ENCODE data around the gene LCP1. TPM values are rescaled to one million over a fixed set of nuclear protein-coding genes. Genes with fewer than 3 reads are reported as not detected.

The LCP1 gene
- polyA plus RNA-seq, 2 donors, result 3.1 to 7.6 TPM

- H3K9me3 ChIP-seq (ENCODE audit: control insufficient read depth in 2 of 2, insufficient read depth in 1 of 2, low read depth in 1 of 2, low read length in 1 of 2), result no peaks in the 10 kb centered on the region
- peaks cover 0 to 2% of the 10 kb centered on the region in 2 donors for H3K4me1 ChIP-seq (ENCODE audit: control insufficient read depth in 2 of 2, insufficient read depth in 2 of 2, low read length in 1 of 2)
- H3K27ac ChIP-seq (ENCODE audit: low read depth in 2 of 2, low read length in 1 of 2), result no peak overlapping the region
These were observed 9.4 kb downstream of the LCP1 start for GRCh38 chr13:46172531-46172991.

GRCh38 chr13:46171739-46172138 lies 10.2 kb downstream of the LCP1 start:
- WGBS, 2 donors, result 81 to 90% methylated on average over 7 of the region's 7 CpGs
- Histone ChIP-seq H3K27ac (ENCODE audit: low read depth in 2 of 2, low read length in 1 of 2) (no peak overlapping the region), H3K36me3 (ENCODE audit: control insufficient read depth in 2 of 2, insufficient read depth in 2 of 2, low read length in 1 of 2) (no peaks in the 10 kb centered on the region), H3K4me3 (ENCODE audit: low read depth in 1 of 2, low read length in 2 of 2) (no peak overlapping the region), H3K9me3 (ENCODE audit: control insufficient read depth in 2 of 2, insufficient read depth in 1 of 2, low read depth in 1 of 2, low read length in 1 of 2) (no peaks in the 10 kb centered on the region), H3K4me1 (ENCODE audit: control insufficient read depth in 2 of 2, insufficient read depth in 2 of 2, low read length in 1 of 2) (peaks cover 0 to 2% of the 10 kb centered on the region in 2 donors), H3K27me3 (ENCODE audit: control insufficient read depth in 1 of 2, insufficient read depth in 2 of 2, low read length in 2 of 2) (no peaks in the 10 kb centered on the region)

More at GRCh38 chr13:46172531-46172991, 9.4 kb downstream of the LCP1 start:
- Histone ChIP-seq H3K36me3 (ENCODE audit: control insufficient read depth in 2 of 2, insufficient read depth in 2 of 2, low read length in 1 of 2) (no peaks in the 10 kb centered on the region), H3K27me3 (ENCODE audit: control insufficient read depth in 1 of 2, insufficient read depth in 2 of 2, low read length in 2 of 2) (no peaks in the 10 kb centered on the region), H3K4me3 (ENCODE audit: low read depth in 1 of 2, low read length in 2 of 2) (no peak overlapping the region)
- WGBS, 2 donors, result 64 to 66% methylated on average over 6 of the region's 6 CpGs

GRCh38 chr13:46171217-46171616 lies 10.8 kb downstream of the LCP1 start:
- Histone ChIP-seq H3K36me3 (ENCODE audit: control insufficient read depth in 2 of 2, insufficient read depth in 2 of 2, low read length in 1 of 2) (no peaks in the 10 kb centered on the region), H3K27me3 (ENCODE audit: control insufficient read depth in 1 of 2, insufficient read depth in 2 of 2, low read length in 2 of 2) (no peaks in the 10 kb centered on the region), H3K4me3 (ENCODE audit: low read depth in 1 of 2, low read length in 2 of 2) (no peak overlapping the region), H3K27ac (ENCODE audit: low read depth in 2 of 2, low read length in 1 of 2) (no peak overlapping the region), H3K4me1 (ENCODE audit: control insufficient read depth in 2 of 2, insufficient read depth in 2 of 2, low read length in 1 of 2) (peaks cover 0 to 2% of the 10 kb centered on the region in 2 donors), H3K9me3 (ENCODE audit: control insufficient read depth in 2 of 2, insufficient read depth in 1 of 2, low read depth in 1 of 2, low read length in 1 of 2) (no peaks in the 10 kb centered on the region)
- 61 to 62% methylated on average over 4 of the region's 4 CpGs for WGBS, 2 donors

- no peaks in the 10 kb centered on the region for H3K9me3 ChIP-seq (ENCODE audit: control insufficient read depth in 2 of 2, insufficient read depth in 1 of 2, low read depth in 1 of 2, low read length in 1 of 2)
- H3K27ac ChIP-seq (ENCODE audit: low read depth in 2 of 2, low read length in 1 of 2), result no peak overlapping the region
- WGBS, 2 donors, result 48 to 56% methylated on average over 3 of the region's 3 CpGs
- peaks cover 0 to 2% of the 10 kb centered on the region in 2 donors for H3K4me1 ChIP-seq (ENCODE audit: control insufficient read depth in 2 of 2, insufficient read depth in 2 of 2, low read length in 1 of 2)
- H3K27me3 ChIP-seq (ENCODE audit: control insufficient read depth in 1 of 2, insufficient read depth in 2 of 2, low read length in 2 of 2), result no peaks in the 10 kb centered on the region
- no peak overlapping the region for H3K4me3 ChIP-seq (ENCODE audit: low read depth in 1 of 2, low read length in 2 of 2)
- no peaks in the 10 kb centered on the region for H3K36me3 ChIP-seq (ENCODE audit: control insufficient read depth in 2 of 2, insufficient read depth in 2 of 2, low read length in 1 of 2)
These were observed 11.3 kb downstream of the LCP1 start for GRCh38 chr13:46170687-46171086.

- Histone ChIP-seq H3K27ac (ENCODE audit: low read depth in 2 of 2, low read length in 1 of 2) (no peak overlapping the region), H3K4me1 (ENCODE audit: control insufficient read depth in 2 of 2, insufficient read depth in 2 of 2, low read length in 1 of 2) (peaks cover 0 to 2% of the 10 kb centered on the region in 2 donors)
- 56 to 62% methylated on average over 7 of the region's 7 CpGs for WGBS, 2 donors
These were observed 11.7 kb downstream of the LCP1 start for GRCh38 chr13:46170268-46170667.

GRCh38 chr13:46169758-46170157 lies 12.2 kb downstream of the LCP1 start:
- H3K4me1 ChIP-seq (ENCODE audit: control insufficient read depth in 2 of 2, insufficient read depth in 2 of 2, low read length in 1 of 2), result peaks cover 0 to 2% of the 10 kb centered on the region in 2 donors
- 81 to 83% methylated on average over 2 of the region's 2 CpGs for WGBS, 2 donors
- no peaks in the 10 kb centered on the region for H3K9me3 ChIP-seq (ENCODE audit: control insufficient read depth in 2 of 2, insufficient read depth in 1 of 2, low read depth in 1 of 2, low read length in 1 of 2)
- no peak overlapping the region for H3K4me3 ChIP-seq (ENCODE audit: low read depth in 1 of 2, low read length in 2 of 2)
- H3K27me3 ChIP-seq (ENCODE audit: control insufficient read depth in 1 of 2, insufficient read depth in 2 of 2, low read length in 2 of 2), result no peaks in the 10 kb centered on the region
- no peaks in the 10 kb centered on the region for H3K36me3 ChIP-seq (ENCODE audit: control insufficient read depth in 2 of 2, insufficient read depth in 2 of 2, low read length in 1 of 2)
- H3K27ac ChIP-seq (ENCODE audit: low read depth in 2 of 2, low read length in 1 of 2), result no peak overlapping the region

More at GRCh38 chr13:46170268-46170667, 11.7 kb downstream of the LCP1 start:
- Histone ChIP-seq H3K4me3 (ENCODE audit: low read depth in 1 of 2, low read length in 2 of 2) (no peak overlapping the region), H3K36me3 (ENCODE audit: control insufficient read depth in 2 of 2, insufficient read depth in 2 of 2, low read length in 1 of 2) (no peaks in the 10 kb centered on the region), H3K27me3 (ENCODE audit: control insufficient read depth in 1 of 2, insufficient read depth in 2 of 2, low read length in 2 of 2) (no peaks in the 10 kb centered on the region), H3K9me3 (ENCODE audit: control insufficient read depth in 2 of 2, insufficient read depth in 1 of 2, low read depth in 1 of 2, low read length in 1 of 2) (no peaks in the 10 kb centered on the region)

GRCh38 chr13:46168783-46169182 lies 13.2 kb downstream of the LCP1 start:
- Histone ChIP-seq H3K4me1 (ENCODE audit: control insufficient read depth in 2 of 2, insufficient read depth in 2 of 2, low read length in 1 of 2) (peaks cover 0 to 2% of the 10 kb centered on the region in 2 donors), H3K27me3 (ENCODE audit: control insufficient read depth in 1 of 2, insufficient read depth in 2 of 2, low read length in 2 of 2) (no peaks in the 10 kb centered on the region), H3K36me3 (ENCODE audit: control insufficient read depth in 2 of 2, insufficient read depth in 2 of 2, low read length in 1 of 2) (no peaks in the 10 kb centered on the region), H3K27ac (ENCODE audit: low read depth in 2 of 2, low read length in 1 of 2) (no peak overlapping the region), H3K4me3 (ENCODE audit: low read depth in 1 of 2, low read length in 2 of 2) (no peak overlapping the region), H3K9me3 (ENCODE audit: control insufficient read depth in 2 of 2, insufficient read depth in 1 of 2, low read depth in 1 of 2, low read length in 1 of 2) (no peaks in the 10 kb centered on the region)
- WGBS, 2 donors, result 33 to 46% methylated on average over 1 of the region's 1 CpG

- H3K27ac ChIP-seq (ENCODE audit: low read depth in 2 of 2, low read length in 1 of 2), result no peak overlapping the region
- H3K9me3 ChIP-seq (ENCODE audit: control insufficient read depth in 2 of 2, insufficient read depth in 1 of 2, low read depth in 1 of 2, low read length in 1 of 2), result no peaks in the 10 kb centered on the region
- H3K36me3 ChIP-seq (ENCODE audit: control insufficient read depth in 2 of 2, insufficient read depth in 2 of 2, low read length in 1 of 2), result no peaks in the 10 kb centered on the region
- H3K27me3 ChIP-seq (ENCODE audit: control insufficient read depth in 1 of 2, insufficient read depth in 2 of 2, low read length in 2 of 2), result no peaks in the 10 kb centered on the region
- H3K4me3 ChIP-seq (ENCODE audit: low read depth in 1 of 2, low read length in 2 of 2), result no peak overlapping the region
- WGBS, 2 donors, result 46 to 47% methylated on average over 8 of the region's 8 CpGs
- peaks cover 0 to 2% of the 10 kb centered on the region in 2 donors for H3K4me1 ChIP-seq (ENCODE audit: control insufficient read depth in 2 of 2, insufficient read depth in 2 of 2, low read length in 1 of 2)
These were observed 13.6 kb downstream of the LCP1 start for GRCh38 chr13:46168341-46168740.

GRCh38 chr13:46166947-46167610 lies 14.9 kb downstream of the LCP1 start:
- peaks cover 0 to 2% of the 10 kb centered on the region in 2 donors for H3K4me1 ChIP-seq (ENCODE audit: control insufficient read depth in 2 of 2, insufficient read depth in 2 of 2, low read length in 1 of 2)
- H3K36me3 ChIP-seq (ENCODE audit: control insufficient read depth in 2 of 2, insufficient read depth in 2 of 2, low read length in 1 of 2), result no peaks in the 10 kb centered on the region
- whole genome bisulfite sequencing, 2 donors, result 59 to 64% methylated on average over 3 of the region's 3 CpGs
- H3K27me3 ChIP-seq (ENCODE audit: control insufficient read depth in 1 of 2, insufficient read depth in 2 of 2, low read length in 2 of 2), result no peaks in the 10 kb centered on the region
- no peaks in the 10 kb centered on the region for H3K9me3 ChIP-seq (ENCODE audit: control insufficient read depth in 2 of 2, insufficient read depth in 1 of 2, low read depth in 1 of 2, low read length in 1 of 2)
- no peak overlapping the region for H3K4me3 ChIP-seq (ENCODE audit: low read depth in 1 of 2, low read length in 2 of 2)
- H3K27ac ChIP-seq (ENCODE audit: low read depth in 2 of 2, low read length in 1 of 2), result no peak overlapping the region

- Histone ChIP-seq H3K36me3 (ENCODE audit: control insufficient read depth in 2 of 2, insufficient read depth in 2 of 2, low read length in 1 of 2) (no peaks in the 10 kb centered on the region), H3K27ac (ENCODE audit: low read depth in 2 of 2, low read length in 1 of 2) (no peak overlapping the region)
- WGBS, 2 donors, result 63 to 66% methylated on average over 1 of the region's 1 CpG
These were observed 15.8 kb downstream of the LCP1 start for GRCh38 chr13:46166224-46166584.

More at GRCh38 chr13:46166224-46166584, 15.8 kb downstream of the LCP1 start:
- peaks cover 0 to 2% of the 10 kb centered on the region in 2 donors for H3K4me1 ChIP-seq (ENCODE audit: control insufficient read depth in 2 of 2, insufficient read depth in 2 of 2, low read length in 1 of 2)
- no peaks in the 10 kb centered on the region for H3K27me3 ChIP-seq (ENCODE audit: control insufficient read depth in 1 of 2, insufficient read depth in 2 of 2, low read length in 2 of 2)
- H3K9me3 ChIP-seq (ENCODE audit: control insufficient read depth in 2 of 2, insufficient read depth in 1 of 2, low read depth in 1 of 2, low read length in 1 of 2), result no peaks in the 10 kb centered on the region
- H3K4me3 ChIP-seq (ENCODE audit: low read depth in 1 of 2, low read length in 2 of 2), result no peak overlapping the region
